Embryonic facial prominence (tissue), 1 donor: ENCODE measurements around the gene PTPRN2.
"Not testable (repeated sequence)": the region's sequence is repeated elsewhere in the genome, so short reads cannot be mapped to it uniquely, and the experiment has no call there.

ENCODE experiments used
- DNase-seq: peaks from one replicate; pipeline ENCODE4 v3.0.0-alpha.2; 2016; ENCODE audit errors: extremely low spot score

PTPRN2 gene

GRCh38 chr7:158185653-158186052, 402.0 kb downstream of the PTPRN2 start:
- DNase-seq = no peak

DNA sequence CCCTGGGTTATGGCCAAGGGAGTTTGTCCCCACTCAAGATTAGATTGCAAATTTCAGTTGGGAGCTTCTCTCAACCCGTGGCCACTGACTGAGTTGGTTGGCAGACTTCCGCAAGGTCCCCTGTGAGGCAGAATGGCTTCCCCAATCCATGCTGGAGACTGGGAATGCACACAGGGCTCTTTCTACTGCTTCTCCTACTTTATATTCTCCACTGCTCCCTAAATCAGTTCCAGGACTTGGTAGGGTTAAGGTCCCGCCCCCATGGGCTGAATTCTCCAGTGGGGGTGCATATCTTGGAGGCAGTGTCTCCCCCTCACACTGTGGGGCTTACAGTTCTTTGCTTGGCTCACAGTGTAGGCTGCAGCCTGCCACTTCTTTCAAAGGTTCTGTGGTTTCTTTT, 404.2 kb downstream of the PTPRN2 start:
- DNase-seq = no peak

DNA sequence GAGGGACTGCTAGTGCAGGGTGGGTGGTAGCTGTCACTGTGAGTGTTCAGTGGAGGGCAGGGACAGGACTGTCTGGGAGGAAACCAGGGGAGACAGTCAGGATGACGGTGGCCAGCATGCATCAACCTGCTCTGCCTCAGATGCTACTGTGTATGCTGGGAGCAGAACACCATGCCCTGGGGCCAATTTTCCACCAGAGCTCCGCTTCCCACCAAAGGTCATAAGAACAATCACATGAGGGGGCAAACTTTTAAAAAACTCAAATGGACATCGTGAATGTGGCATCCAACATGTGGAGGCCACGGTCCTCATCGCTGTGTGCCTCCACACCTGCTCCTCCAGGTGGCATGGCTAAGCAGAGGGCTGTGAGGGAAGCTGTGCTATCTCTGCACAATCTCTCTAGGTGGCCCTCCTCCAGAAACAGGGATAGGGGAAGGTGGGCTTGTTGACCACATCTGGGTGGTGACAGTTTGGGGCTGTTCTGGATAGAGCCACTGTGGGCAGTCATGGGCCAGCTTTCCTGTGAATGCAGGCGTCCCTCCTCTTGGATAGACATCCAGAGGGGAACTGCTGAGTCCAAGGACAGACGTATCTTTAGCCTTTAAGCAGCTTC, 411.0 kb downstream of the PTPRN2 start:
- no peak for DNase-seq

- DNase-seq = no peak
These were observed 411.8 kb downstream of the PTPRN2 start for GRCh38 chr7:158175779-158176178.

- DNase-seq = no peak
These were observed 412.7 kb downstream of the PTPRN2 start for GRCh38 chr7:158174947-158175346.

GRCh38 chr7:158167373-158167772, 420.2 kb downstream of the PTPRN2 start:
- no peak for DNase-seq

GRCh38 chr7:158166386-158167340, 421.0 kb downstream of the PTPRN2 start:
- DNase-seq = no peak

- DNase-seq = no peak
These were observed 421.9 kb downstream of the PTPRN2 start for GRCh38 chr7:158165711-158166110.

DNA sequence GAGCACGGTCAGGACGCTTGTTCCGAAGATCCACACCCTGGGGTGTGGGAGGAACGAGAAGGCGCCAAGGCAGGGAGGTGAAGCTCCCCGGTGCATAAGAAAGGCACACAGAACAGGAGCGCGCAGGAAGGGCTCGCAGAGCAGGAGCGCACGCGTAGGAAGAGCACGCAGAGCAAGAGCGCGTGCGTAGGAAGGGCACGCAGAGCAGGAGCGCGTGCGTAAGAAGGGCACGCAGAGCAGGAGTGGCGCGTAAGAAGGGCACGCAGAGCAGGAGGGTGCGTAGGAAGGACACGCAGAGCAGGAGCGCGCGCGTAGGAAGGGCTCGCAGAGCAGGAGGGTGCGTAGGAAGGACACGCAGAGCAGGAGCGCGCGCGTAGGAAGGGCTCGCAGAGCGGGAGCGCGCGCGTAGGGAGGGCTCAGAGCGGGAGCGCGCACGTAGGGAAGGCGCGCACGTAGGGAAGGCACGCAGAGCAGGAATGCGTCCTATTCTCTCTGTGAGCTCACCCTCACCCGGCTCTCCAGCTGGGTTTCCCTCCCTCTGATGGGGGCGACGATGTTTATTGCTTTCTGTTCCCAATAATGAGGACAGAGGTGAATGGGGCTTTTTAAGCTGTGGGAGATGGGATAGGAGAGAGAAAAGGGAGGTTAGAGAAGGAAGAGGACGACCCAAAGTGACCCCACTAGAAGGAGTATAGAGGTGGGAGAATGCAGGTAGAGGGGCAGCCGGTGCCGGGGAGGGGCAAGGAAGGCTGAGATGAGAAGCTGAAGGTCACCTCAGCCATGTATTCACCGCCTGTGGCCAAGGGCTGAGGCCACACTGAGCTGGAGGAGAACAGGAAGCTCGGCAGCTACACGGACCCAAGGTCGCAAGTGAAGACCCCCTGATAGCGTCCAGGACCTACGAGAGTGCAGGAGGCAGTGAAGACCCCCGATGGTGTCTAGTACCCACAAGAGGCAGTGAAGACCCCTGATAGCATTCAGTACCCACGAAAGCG, 423.2 kb downstream of the PTPRN2 start:
- DNase-seq = no peak

DNA sequence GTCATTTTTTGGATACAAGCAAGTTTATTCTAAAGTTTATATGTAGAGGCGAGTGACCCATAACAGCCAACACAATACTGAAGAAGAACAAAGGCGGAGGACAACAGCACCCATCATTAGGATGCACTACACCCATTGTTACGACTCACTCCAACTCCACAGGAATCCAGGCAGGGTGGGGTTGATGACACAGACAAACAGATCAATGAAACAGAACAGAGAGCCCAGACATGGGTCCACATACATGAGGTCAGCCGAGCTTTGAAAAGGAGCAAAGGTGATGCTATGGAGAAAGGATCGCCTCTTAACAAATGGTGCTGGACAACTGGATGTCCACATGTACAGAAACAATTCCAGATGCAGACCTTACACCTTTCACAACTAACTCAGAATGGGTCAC, 426.4 kb downstream of the PTPRN2 start:
- no peak for DNase-seq

GRCh38 chr7:158160199-158160598, 427.4 kb downstream of the PTPRN2 start:
- no peak for DNase-seq

GRCh38 chr7:158157460-158157859, 430.2 kb downstream of the PTPRN2 start:
- DNase-seq = no peak

DNA sequence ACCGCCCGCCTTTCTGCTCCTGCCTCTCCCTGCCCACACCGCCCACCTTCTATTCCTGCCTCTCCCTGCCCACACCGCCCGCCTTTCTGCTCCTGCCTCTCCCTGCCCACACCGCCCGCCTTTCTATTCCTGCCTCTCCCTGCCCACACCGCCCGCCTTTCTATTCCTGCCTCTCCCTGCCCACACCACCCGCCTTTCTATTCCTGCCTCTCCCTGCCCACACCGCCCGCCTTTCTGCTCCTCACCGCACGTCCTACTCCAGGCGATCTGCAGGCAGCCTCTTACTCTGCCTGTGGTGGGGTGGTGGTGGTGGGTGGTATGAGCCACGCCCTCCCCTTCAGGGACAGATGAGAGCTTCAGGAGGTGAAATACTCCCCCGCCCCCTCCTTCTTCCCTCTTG, 436.4 kb downstream of the PTPRN2 start:
- DNase-seq = not testable (repeated sequence)

DNA sequence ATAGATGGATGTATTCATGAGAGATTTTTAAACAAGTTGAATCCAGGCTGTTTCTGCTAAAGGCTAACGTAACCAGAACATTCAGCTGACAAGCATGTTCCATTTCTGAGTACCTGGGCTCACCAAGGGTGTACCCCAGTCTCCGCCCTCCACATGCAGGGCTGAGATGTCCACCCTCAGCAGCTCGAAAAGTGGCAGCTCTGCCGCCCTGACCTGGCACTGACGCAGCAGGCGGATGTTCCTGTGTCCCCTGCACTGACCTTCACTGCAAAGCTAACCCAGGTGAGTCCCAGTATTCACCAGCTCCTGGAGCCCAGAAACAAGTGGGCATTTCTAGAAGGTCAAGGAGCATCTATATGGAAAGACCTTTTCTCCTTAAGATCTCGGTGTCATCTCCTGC, 437.4 kb downstream of the PTPRN2 start:
- DNase-seq = no peak

- not testable (repeated sequence) for DNase-seq
These were observed 440.2 kb downstream of the PTPRN2 start for GRCh38 chr7:158147431-158147830.

DNA sequence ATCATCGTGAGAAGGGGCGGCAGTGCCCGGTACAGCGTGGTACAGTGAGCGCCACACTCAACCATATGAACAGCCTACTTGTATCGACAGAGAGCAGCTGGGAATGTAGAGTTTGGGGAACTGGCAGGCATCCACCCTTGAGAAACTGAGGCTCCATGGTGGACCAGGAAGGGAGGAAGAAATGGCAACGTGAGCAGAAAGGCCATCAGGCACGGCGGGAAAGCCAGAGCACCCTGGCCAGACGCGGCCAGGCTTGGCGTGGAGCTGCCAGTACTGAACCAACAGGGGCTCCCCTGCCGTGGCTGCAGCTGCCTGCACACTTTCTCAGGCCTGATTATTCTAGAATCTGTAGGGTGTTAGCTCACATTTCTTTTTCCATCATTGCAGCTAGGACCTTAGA, 442.3 kb downstream of the PTPRN2 start:
- DNase-seq = no peak

GRCh38 chr7:158143196-158144120, 444.2 kb downstream of the PTPRN2 start:
- no peak for DNase-seq

DNA sequence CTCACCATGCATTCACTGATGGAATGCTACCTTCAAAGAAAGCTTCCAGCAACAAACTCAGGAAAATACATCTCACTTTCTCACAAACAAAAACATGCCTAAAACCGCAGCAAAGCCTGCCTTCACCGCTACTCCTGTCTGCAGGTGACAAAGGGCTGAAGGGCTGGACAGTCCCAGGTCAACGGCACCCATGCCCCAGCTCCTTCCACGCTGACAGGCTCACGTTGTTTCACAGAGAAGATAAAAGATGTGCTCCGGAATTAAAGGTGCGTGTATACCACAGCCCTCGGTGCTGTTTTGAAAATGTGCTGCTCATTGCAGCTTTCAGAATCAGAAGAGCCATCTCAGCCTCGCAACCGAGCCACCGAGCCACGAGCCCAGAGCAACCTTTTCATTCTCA, 445.0 kb downstream of the PTPRN2 start:
- DNase-seq = no peak

DNA sequence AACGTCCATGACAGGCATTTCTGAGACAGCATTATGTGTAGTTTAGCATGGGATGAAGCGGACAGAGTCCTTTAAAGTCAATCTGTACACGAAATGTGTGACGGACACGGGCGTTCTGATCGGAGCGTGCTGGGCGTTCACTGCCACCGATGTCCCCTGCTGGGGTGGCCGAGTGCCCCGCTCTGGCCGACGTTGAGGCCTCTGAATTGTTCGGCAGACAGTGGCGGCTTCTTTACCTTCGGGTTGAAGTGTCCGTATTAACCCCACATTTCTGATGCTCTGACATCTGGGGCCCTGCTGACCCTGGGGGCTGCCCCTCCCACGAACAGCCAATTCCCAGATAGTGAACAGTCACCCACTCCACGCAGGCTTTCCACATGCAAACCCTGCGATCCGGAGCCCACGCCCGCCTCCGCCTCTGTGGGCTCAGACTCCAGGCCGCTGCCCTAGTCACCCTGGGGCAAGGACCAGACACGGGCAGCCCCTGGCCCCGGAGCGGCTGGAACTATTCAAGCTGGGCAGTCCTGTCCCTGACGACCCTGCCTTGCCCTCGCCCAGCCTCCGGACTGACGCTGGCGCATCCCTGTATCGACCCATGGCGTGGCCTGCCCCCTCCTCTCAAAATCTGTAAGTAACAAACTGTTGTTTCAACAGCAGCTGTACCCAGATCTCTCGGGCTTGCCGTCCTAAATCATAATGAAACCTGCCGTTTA, 445.7 kb downstream of the PTPRN2 start:
- DNase-seq = no peak

DNA sequence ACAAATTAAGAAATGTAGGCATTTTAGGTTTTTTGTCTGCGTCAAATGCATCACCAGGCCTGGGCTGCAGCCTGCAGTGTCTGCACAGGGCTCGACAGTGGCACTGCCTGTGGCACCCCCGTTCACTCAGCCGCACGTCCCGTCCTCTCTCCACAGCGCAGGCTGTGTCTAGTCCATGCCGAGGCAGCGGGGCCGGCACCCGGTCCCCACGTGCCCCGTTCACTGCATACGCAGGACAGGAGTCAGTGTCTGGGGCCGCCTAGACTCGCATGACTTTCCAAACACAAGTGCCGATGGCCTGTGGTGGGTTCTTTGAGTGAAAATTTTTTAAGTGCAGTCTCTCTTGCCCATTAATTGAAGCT, 446.4 kb downstream of the PTPRN2 start:
- no peak for DNase-seq
